Measurements from ENCODE around the gene VPS37D.

Gene VPS37D

GRCh38 chr7:73626814-73627213 lies 40.8 kb upstream of the VPS37D start:
- no peak overlapping the region for H3K4me3 ChIP-seq (ENCODE audit: insufficient read depth, low read depth, low read length)
- WGBS, 2 experiments: 56 to 59% methylated on average over 3 of the region's 3 CpGs
- H3K27ac ChIP-seq (ENCODE audit: insufficient read depth, low read depth, low read length, poor library complexity, severe bottlenecking): no peak overlapping the region
- no peaks in the 10 kb centered on the region for H3K36me3 ChIP-seq (ENCODE audit: control insufficient read depth, insufficient read depth, low read length)
- peaks cover 18% of the 10 kb centered on the region for H3K4me1 ChIP-seq (ENCODE audit: control insufficient read depth, insufficient read depth, low read length)
- no peaks in the 10 kb centered on the region for H3K9me3 ChIP-seq (ENCODE audit: control insufficient read depth, low read length)
- H3K27me3 ChIP-seq (ENCODE audit: control insufficient read depth, insufficient read depth, low read length, poor library complexity, severe bottlenecking): peaks cover 45% of the 10 kb centered on the region

DNA sequence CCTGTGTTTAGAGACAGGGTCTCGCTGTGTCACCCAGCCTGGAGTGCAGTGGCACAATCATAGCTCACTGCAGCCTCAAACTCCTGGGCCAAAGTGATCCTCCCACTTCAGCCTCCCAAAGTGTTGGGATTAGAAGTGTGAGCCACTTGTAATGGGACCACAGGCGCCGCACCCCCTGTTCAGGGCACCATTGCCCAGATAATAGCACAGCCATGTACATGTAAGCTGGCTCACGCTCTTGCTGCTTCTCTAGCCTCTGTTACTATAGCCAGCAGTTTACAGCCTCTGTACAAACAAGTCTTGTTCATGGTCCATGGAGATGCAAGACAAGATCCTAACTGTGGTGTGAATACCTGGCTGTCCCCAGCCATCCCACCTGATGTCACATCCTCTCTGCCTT lies 39.1 kb upstream of the VPS37D start:
- Histone ChIP-seq H3K27ac (ENCODE audit: insufficient read depth, low read depth, low read length, poor library complexity, severe bottlenecking) (no peak overlapping the region), H3K36me3 (ENCODE audit: control insufficient read depth, insufficient read depth, low read length) (no peaks in the 10 kb centered on the region), H3K27me3 (ENCODE audit: control insufficient read depth, insufficient read depth, low read length, poor library complexity, severe bottlenecking) (peaks cover 28% of the 10 kb centered on the region), H3K9me3 (ENCODE audit: control insufficient read depth, low read length) (no peaks in the 10 kb centered on the region), H3K4me3 (ENCODE audit: insufficient read depth, low read depth, low read length) (no peak overlapping the region), H3K4me1 (ENCODE audit: control insufficient read depth, insufficient read depth, low read length) (peaks cover 10% of the 10 kb centered on the region)
- 87 to 91% methylated on average over 4 of the region's 4 CpGs for WGBS, 2 experiments

DNA sequence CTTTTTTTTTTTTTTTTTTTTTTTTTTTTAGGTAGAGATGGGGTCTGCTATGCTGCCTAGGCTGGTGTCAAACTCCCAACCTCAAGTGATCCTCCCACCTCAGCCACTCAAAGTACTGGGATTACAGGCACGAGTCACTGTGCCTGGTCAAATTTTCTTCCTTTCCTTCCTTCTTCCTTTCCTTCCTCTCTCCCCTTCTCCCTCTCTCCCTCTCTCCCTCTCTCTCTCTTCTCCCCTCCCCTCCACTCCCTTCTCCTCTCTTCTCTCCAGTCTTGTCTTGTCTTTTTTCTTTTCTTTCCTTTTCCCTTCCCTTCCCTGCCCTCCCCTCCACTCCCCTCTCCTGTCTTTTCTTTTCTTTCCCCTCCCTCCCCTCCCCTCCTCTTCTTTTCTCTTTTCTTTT lies 36.1 kb upstream of the VPS37D start:
- Histone ChIP-seq H3K27me3 (ENCODE audit: control insufficient read depth, insufficient read depth, low read length, poor library complexity, severe bottlenecking) (peaks cover 4% of the 10 kb centered on the region), H3K4me1 (ENCODE audit: control insufficient read depth, insufficient read depth, low read length) (peaks cover 4% of the 10 kb centered on the region), H3K27ac (ENCODE audit: insufficient read depth, low read depth, low read length, poor library complexity, severe bottlenecking) (no peak overlapping the region), H3K4me3 (ENCODE audit: insufficient read depth, low read depth, low read length) (no peak overlapping the region), H3K36me3 (ENCODE audit: control insufficient read depth, insufficient read depth, low read length) (no peaks in the 10 kb centered on the region), H3K9me3 (ENCODE audit: control insufficient read depth, low read length) (no peaks in the 10 kb centered on the region)
- WGBS, 2 experiments: 62 to 63% methylated on average over 1 of the region's 1 CpG

GRCh38 chr7:73633323-73633722 lies 34.3 kb upstream of the VPS37D start:
- Histone ChIP-seq H3K9me3 (ENCODE audit: control insufficient read depth, low read length) (no peaks in the 10 kb centered on the region), H3K4me3 (ENCODE audit: insufficient read depth, low read depth, low read length) (no peak overlapping the region), H3K27me3 (ENCODE audit: control insufficient read depth, insufficient read depth, low read length, poor library complexity, severe bottlenecking) (peaks cover 3% of the 10 kb centered on the region), H3K4me1 (ENCODE audit: control insufficient read depth, insufficient read depth, low read length) (no peaks in the 10 kb centered on the region), H3K36me3 (ENCODE audit: control insufficient read depth, insufficient read depth, low read length) (no peaks in the 10 kb centered on the region), H3K27ac (ENCODE audit: insufficient read depth, low read depth, low read length, poor library complexity, severe bottlenecking) (no peak overlapping the region)
- WGBS, 2 experiments: 84 to 87% methylated on average over 7 of the region's 7 CpGs

GRCh38 chr7:73633844-73634243 lies 33.8 kb upstream of the VPS37D start:
- H3K9me3 ChIP-seq (ENCODE audit: control insufficient read depth, low read length): no peaks in the 10 kb centered on the region
- no peak overlapping the region for H3K27ac ChIP-seq (ENCODE audit: insufficient read depth, low read depth, low read length, poor library complexity, severe bottlenecking)
- 95% methylated on average over 8 of the region's 8 CpGs for WGBS, 2 experiments
- no peak overlapping the region for H3K4me3 ChIP-seq (ENCODE audit: insufficient read depth, low read depth, low read length)
- H3K4me1 ChIP-seq (ENCODE audit: control insufficient read depth, insufficient read depth, low read length): no peaks in the 10 kb centered on the region
- H3K36me3 ChIP-seq (ENCODE audit: control insufficient read depth, insufficient read depth, low read length): no peaks in the 10 kb centered on the region
- no peaks in the 10 kb centered on the region for H3K27me3 ChIP-seq (ENCODE audit: control insufficient read depth, insufficient read depth, low read length, poor library complexity, severe bottlenecking)

DNA sequence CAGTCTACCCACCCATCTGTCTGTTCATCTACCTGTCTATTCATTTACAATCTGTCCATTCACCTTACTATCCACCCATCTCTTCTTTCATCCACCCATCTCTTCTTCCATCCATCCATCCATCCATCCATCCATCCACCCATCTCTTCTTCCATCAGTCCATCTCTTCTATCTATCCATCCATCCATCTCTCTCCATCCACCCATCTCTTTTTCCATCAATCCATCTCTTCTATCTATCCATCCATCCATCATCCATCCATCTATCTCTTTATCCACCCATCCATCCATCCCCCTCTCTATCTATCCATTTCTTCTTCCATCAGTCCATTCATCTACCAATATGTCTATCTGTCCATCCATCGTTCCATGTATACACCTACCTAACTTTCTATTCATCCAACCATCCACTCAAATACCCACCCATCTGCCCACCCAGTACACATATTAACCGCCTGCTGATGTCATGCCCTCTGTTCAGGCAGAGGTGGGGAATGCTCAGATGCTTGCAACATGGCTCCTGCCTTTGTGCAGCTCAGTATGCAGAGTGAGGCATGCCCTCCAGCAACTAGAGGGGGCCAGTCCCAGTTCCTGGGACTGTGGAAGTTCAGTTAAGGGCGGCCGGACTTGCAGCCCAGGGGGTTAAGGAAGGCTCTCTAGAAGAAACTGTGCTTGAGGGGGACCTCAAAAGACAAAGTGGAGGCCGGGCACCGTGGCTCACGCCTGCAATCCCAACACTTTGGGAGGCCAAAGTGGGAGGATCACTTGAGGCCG lies 32.0 kb upstream of the VPS37D start:
- no peaks in the 10 kb centered on the region for H3K27me3 ChIP-seq (ENCODE audit: control insufficient read depth, insufficient read depth, low read length, poor library complexity, severe bottlenecking)
- H3K4me3 ChIP-seq (ENCODE audit: insufficient read depth, low read depth, low read length): no peak overlapping the region
- no peak overlapping the region for H3K27ac ChIP-seq (ENCODE audit: insufficient read depth, low read depth, low read length, poor library complexity, severe bottlenecking)
- H3K4me1 ChIP-seq (ENCODE audit: control insufficient read depth, insufficient read depth, low read length): no peaks in the 10 kb centered on the region
- no peaks in the 10 kb centered on the region for H3K36me3 ChIP-seq (ENCODE audit: control insufficient read depth, insufficient read depth, low read length)
- 88 to 89% methylated on average over 8 of the region's 8 CpGs for WGBS, 2 experiments
- no peaks in the 10 kb centered on the region for H3K9me3 ChIP-seq (ENCODE audit: control insufficient read depth, low read length)

DNA sequence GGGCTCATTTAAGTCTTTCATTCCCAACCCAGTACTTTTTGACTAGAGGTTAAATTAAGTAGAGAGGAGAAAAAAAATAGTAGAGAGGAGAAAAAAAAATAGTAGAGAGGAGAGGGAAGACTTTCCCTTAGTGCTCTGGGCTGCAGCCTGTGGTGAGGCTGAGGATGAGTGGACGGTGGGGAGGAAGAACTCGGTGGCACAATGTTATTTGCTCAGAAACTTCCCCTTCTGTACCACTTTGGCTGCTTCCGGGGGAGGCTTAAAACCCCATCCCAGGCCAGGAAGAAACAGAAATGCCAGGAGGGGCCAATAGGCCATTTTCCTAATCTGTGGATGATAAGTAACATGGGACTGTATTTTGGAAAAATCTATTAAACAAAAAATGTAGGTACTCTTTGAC lies 28.7 kb upstream of the VPS37D start:
- Histone ChIP-seq H3K27me3 (ENCODE audit: control insufficient read depth, insufficient read depth, low read length, poor library complexity, severe bottlenecking) (no peaks in the 10 kb centered on the region), H3K4me1 (ENCODE audit: control insufficient read depth, insufficient read depth, low read length) (no peaks in the 10 kb centered on the region), H3K4me3 (ENCODE audit: insufficient read depth, low read depth, low read length) (no peak overlapping the region), H3K9me3 (ENCODE audit: control insufficient read depth, low read length) (no peaks in the 10 kb centered on the region), H3K27ac (ENCODE audit: insufficient read depth, low read depth, low read length, poor library complexity, severe bottlenecking) (no peak overlapping the region), H3K36me3 (ENCODE audit: control insufficient read depth, insufficient read depth, low read length) (no peaks in the 10 kb centered on the region)
- 68 to 69% methylated on average over 3 of the region's 3 CpGs for WGBS, 2 experiments

DNA sequence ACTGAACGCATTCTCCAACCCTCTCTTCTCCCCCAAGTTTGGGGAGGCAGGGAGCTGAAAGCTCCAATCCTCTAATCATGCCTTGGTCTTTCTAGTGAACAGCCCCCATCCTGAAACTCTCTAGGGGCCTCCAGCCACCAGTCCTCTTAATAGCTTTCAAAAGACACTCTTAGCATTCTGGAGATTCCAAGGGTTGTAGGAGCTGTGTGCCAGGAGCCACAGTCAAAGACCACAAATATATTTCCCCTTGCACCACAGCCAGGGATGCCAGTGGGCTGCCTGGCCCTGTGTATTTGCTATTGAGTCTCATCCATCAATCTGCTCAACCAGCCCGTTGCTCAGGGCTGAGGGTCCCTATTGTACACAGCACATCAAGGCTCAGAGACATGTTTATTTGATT lies 24.8 kb upstream of the VPS37D start:
- no peak overlapping the region for H3K4me3 ChIP-seq (ENCODE audit: insufficient read depth, low read depth, low read length)
- H3K9me3 ChIP-seq (ENCODE audit: control insufficient read depth, low read length): no peaks in the 10 kb centered on the region
- peaks cover 25% of the 10 kb centered on the region for H3K27me3 ChIP-seq (ENCODE audit: control insufficient read depth, insufficient read depth, low read length, poor library complexity, severe bottlenecking)
- no peaks in the 10 kb centered on the region for H3K36me3 ChIP-seq (ENCODE audit: control insufficient read depth, insufficient read depth, low read length)
- H3K4me1 ChIP-seq (ENCODE audit: control insufficient read depth, insufficient read depth, low read length): peaks cover 2% of the 10 kb centered on the region
- WGBS, 2 experiments: 89 to 94% methylated on average over 2 of the region's 2 CpGs
- no peak overlapping the region for H3K27ac ChIP-seq (ENCODE audit: insufficient read depth, low read depth, low read length, poor library complexity, severe bottlenecking)

GRCh38 chr7:73644688-73645286 lies 22.8 kb upstream of the VPS37D start:
- WGBS, 2 experiments: 75 to 78% methylated on average over 5 of the region's 5 CpGs
- H3K4me1 ChIP-seq (ENCODE audit: control insufficient read depth, insufficient read depth, low read length): peaks cover 2% of the 10 kb centered on the region

DNA sequence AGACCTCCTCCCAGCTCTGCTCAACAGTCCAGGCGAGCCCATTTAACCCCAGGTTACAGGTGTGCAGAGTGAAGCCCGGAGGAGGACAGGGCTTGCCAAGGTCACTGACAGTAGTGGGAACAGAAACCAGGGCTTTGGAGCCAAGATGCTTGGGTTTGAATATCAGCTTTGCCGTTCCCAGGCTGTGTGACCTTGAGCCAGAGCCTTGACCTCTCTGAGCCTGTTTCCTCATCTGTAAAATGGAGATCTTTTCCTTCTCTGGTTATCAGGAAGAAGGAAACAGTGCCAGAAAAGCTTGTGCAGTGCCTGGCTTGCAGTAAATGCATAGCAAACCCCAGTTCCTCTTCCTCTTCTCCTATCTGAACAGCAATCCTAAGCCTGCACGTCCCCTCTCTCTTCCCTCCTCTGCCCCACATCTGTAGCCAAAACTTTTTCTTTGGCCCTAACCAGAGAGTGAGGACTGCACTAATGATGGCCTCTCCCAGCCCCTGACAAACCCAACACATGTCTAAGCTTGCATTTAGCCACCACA lies 21.9 kb upstream of the VPS37D start:
- Histone ChIP-seq H3K27me3 (ENCODE audit: control insufficient read depth, insufficient read depth, low read length, poor library complexity, severe bottlenecking) (peaks cover 54% of the 10 kb centered on the region), H3K27ac (ENCODE audit: insufficient read depth, low read depth, low read length, poor library complexity, severe bottlenecking) (no peak overlapping the region), H3K9me3 (ENCODE audit: control insufficient read depth, low read length) (no peaks in the 10 kb centered on the region), H3K4me3 (ENCODE audit: insufficient read depth, low read depth, low read length) (no peak overlapping the region), H3K4me1 (ENCODE audit: control insufficient read depth, insufficient read depth, low read length) (peaks cover 2% of the 10 kb centered on the region), H3K36me3 (ENCODE audit: control insufficient read depth, insufficient read depth, low read length) (no peaks in the 10 kb centered on the region)
- WGBS, 2 experiments: 74 to 76% methylated on average over 4 of the region's 4 CpGs

More at GRCh38 chr7:73644688-73645286, 22.8 kb upstream of the VPS37D start:
- Histone ChIP-seq H3K27me3 (ENCODE audit: control insufficient read depth, insufficient read depth, low read length, poor library complexity, severe bottlenecking) (peaks cover 44% of the 10 kb centered on the region), H3K9me3 (ENCODE audit: control insufficient read depth, low read length) (no peaks in the 10 kb centered on the region), H3K36me3 (ENCODE audit: control insufficient read depth, insufficient read depth, low read length) (no peaks in the 10 kb centered on the region), H3K27ac (ENCODE audit: insufficient read depth, low read depth, low read length, poor library complexity, severe bottlenecking) (no peak overlapping the region), H3K4me3 (ENCODE audit: insufficient read depth, low read depth, low read length) (no peak overlapping the region)

Data from ectodermal cell (in vitro differentiated cells).